ENCODE data around the gene UBE2I. TPM values are rescaled to one million over a fixed set of nuclear protein-coding genes. Genes with fewer than 3 reads are reported as not detected.
"Not testable (repeated sequence)": the region's sequence is repeated elsewhere in the genome, so short reads cannot be mapped to it uniquely, and the experiment has no call there.

The UBE2I gene
- total RNA-seq, 4 donors from 2014 or later: 54.1 to 119 (median 107) TPM

DNA sequence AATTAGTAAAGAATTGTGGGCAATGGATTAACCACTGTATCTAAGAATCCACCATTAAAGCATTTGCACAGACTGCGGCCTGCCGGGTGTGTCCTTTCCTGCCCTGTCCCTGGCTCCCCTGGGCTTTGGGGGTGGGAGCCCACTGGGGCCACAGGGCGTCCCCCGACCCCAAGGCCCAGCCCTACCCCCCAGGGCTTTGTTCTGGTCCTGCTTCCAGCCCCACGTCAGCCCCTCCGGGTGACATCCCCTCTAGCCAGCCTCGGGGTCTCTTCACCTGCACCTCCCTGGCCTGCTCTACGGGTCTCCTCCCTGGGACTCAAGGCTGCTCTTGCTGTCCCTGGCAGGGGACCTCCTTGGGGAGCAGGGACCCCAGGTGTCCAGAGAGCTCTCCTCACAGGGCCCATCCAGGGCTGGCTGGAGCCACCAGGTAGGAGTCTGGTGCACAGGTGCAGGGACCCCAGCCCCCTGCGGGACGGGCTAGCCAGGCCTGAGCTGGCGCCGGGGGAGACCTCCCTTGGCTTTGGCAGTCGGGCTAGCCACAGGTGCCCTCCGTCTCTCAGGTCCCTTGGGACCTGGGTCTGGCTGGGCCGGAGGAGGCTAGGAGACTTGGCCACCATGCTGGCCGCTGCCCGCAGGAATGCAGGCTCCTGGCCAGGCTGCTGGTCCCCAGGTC is 17.6 kb downstream of the UBE2I start:
- Histone ChIP-seq H3K27me3 (no peaks in the 10 kb centered on the region), H3K4me3 (no peak overlapping the region), H3K36me3 (peaks cover 0 to 31% (median 0%) of the 10 kb centered on the region in 3 donors), H3K27ac (peak overlapping the region in 3 of 4 donors; percentile 16 to 71 (median 32)), H3K9me3 (peaks cover 0 to 6% (median 0%) of the 10 kb centered on the region in 4 donors), H3K4me1 (peaks cover 0 to 12% (median 9%) of the 10 kb centered on the region in 4 donors)
- no peak for DNase-seq
- TF ChIP-seq, protein P1, sequence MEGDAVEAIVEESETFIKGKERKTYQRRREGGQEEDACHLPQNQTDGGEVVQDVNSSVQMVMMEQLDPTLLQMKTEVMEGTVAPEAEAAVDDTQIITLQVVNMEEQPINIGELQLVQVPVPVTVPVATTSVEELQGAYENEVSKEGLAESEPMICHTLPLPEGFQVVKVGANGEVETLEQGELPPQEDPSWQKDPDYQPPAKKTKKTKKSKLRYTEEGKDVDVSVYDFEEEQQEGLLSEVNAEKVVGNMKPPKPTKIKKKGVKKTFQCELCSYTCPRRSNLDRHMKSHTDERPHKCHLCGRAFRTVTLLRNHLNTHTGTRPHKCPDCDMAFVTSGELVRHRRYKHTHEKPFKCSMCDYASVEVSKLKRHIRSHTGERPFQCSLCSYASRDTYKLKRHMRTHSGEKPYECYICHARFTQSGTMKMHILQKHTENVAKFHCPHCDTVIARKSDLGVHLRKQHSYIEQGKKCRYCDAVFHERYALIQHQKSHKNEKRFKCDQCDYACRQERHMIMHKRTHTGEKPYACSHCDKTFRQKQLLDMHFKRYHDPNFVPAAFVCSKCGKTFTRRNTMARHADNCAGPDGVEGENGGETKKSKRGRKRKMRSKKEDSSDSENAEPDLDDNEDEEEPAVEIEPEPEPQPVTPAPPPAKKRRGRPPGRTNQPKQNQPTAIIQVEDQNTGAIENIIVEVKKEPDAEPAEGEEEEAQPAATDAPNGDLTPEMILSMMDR (IDR thresholded peaks at IDR 0.05): no peak
- no peak for TF ChIP-seq POLR2A (IDR thresholded peaks at IDR 0.05)

DNA sequence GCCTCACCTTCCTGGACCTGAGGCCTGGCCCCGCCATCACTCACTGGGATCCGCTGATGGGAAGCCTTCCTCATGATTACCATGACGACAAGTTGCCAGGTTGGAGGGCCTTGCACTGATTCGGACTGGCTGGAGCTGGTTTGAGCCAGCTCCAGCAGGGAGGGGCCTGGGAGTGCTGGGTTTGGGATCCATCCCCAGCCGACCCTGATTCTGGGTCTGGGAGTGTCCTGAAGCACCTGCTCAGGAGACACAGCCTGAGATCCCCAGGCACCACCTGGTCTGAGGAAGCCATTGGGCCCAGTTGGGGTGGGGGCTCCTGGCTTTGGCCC is 18.1 kb downstream of the UBE2I start:
- DNase-seq: no peak
- TF ChIP-seq, protein P1 (IDR thresholded peaks at IDR 0.05): no peak
- TF ChIP-seq POLR2A (IDR thresholded peaks at IDR 0.05): no peak
- Histone ChIP-seq H3K4me1 (peaks cover 0 to 17% (median 13%) of the 10 kb centered on the region in 4 donors), H3K27me3 (no peaks in the 10 kb centered on the region), H3K36me3 (peaks cover 0 to 31% (median 0%) of the 10 kb centered on the region in 3 donors), H3K4me3 (no peak overlapping the region), H3K9me3 (peaks cover 0 to 6% (median 0%) of the 10 kb centered on the region in 4 donors), H3K27ac (peak overlapping the region in 1 of 4 donors; percentile 71)

DNA sequence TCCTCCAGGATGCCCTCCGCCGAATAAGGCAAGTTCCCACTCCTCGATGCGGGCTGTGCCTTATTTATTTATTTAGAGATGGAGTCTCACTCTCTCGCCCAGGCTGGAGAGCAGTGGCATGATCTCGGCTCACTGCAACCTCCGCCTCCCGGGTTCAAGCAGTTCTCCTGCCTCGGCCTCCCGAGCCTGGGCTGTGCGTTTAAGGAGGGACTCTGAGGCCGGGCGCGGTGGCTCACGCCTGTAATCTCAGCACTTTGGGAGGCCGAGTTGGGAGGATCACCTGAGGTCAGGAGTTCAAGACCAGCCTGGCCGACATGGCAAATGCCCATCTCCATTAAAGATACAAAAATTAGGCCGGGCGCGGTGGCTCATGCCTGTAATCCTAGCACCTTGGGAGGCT is 18.7 kb downstream of the UBE2I start:
- Histone ChIP-seq H3K27ac (peak overlapping the region in 1 of 4 donors; percentile 71), H3K36me3 (peaks cover 0 to 29% (median 0%) of the 10 kb centered on the region in 3 donors), H3K4me1 (peaks cover 0 to 23% (median 19%) of the 10 kb centered on the region in 4 donors)
- H3K9me3 ChIP-seq, H3K27me3 ChIP-seq, H3K4me3 ChIP-seq, DNase-seq: not testable (repeated sequence)

DNA sequence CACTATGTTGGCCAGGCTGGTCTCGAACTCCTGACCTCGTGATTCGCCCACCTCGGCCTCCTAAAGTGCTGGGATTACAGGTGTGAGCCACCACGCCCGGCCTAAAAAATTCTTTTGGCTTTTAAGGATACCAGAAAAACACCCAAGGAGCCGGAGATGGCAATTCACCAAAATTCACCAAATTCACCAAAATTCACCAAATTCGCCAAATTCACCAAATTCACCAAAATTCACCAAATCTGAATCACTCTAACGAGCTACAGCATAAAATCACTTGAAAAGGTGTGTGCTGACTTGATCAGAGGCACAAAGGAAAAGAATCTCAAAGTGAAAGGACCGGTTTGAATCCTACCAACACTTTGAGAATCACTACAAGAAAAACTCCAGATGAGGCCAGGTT is 19.5 kb downstream of the UBE2I start:
- not testable (repeated sequence) for H3K4me3 ChIP-seq
- H3K27me3 ChIP-seq: peaks cover 0 to 13% of the 10 kb centered on the region in 2 donors

DNA sequence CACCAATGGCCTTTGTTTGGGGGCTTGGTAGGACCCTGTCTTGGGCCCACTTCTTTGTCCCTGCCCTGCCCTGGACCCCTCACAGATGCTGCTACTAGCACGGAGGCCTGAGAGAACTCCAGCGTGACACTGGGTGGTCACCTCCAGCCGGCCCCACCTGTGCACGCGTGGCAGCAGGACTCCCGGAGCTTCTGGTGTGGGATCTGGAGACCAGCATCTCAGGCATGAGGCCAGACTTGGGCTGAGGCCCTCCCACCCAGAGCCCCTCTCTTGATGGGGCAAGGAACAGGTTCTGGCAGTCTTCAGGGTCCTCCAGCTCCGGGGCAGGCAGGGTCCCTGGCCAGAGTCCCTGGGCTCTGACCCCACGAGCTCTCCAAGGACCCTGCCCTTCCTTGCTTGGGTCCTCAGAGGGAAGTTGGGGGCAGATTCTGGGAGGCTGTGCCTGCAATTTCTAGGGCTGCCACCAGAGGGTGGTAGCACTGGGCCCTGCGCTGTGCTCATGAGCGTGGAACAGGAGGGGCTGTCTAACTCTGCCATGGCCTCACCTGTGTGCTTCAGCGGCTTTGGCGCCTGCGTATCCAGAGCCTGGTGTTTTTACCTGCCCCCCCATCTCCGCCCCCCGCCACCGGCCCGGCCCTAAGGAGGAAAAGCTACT is 21.0 kb downstream of the UBE2I start:
- DNase-seq: no peak
- H3K9me3 ChIP-seq: peaks cover 0 to 6% (median 0%) of the 10 kb centered on the region in 4 donors
- H3K36me3 ChIP-seq: peaks cover 0 to 7% (median 0%) of the 10 kb centered on the region in 3 donors
- H3K4me1 ChIP-seq: peaks cover 0 to 44% (median 27%) of the 10 kb centered on the region in 4 donors
- peaks cover 0 to 21% of the 10 kb centered on the region in 2 donors for H3K27me3 ChIP-seq
- peak overlapping the region in 2 of 4 donors; percentile 63 to 80 for H3K27ac ChIP-seq
- TF ChIP-seq POLR2A (IDR thresholded peaks at IDR 0.05): no peak
- TF ChIP-seq, protein P1 (IDR thresholded peaks at IDR 0.05): peak in 5 of 6 experiments; percentile 35 to 55 (median 42)
- no peak overlapping the region for H3K4me3 ChIP-seq

More for the DNA sequence above, 19.5 kb downstream of the UBE2I start:
- H3K9me3 ChIP-seq, H3K27ac ChIP-seq, DNase-seq: not testable (repeated sequence)
- H3K36me3 ChIP-seq: peaks cover 0 to 21% (median 0%) of the 10 kb centered on the region in 3 donors
- peaks cover 0 to 31% (median 23%) of the 10 kb centered on the region in 4 donors for H3K4me1 ChIP-seq

DNA sequence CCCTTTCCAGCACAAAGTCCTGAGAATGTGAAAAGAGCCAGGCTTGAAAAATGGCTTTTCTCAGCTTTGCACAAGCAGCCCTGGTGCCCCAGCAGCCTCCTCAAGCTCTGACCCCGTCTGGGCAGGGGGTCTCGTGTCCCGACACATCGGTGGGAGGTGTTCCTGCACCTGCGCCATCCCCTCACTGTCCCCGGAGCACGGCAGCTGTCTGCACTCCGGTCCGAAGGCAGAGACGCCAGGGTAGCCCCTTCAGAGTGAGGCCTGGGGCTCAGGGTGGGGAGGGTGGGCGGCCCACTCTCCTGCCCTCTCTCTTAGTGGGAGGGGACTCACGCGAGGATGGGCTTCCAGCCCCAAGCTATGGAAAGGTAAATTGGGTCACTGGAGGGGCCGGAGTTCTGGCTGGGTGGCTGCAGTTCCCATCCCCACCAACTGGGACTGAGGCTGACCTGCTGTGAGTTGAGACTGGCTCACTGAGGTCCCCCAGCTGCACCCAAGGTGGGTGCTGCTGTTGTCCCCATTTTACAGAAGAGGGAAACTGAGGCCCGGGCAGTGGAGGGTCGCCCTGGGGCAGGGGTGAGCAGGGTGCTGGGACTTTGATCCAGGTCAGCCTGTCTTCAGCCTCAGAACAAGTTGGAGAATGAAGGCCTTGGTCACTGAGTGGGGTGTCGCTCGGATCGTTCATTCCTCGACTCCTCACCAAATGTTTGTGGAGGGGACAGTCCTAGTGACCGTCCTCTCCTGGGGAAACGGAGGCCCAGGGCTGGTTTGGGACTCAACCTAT is 21.7 kb downstream of the UBE2I start:
- H3K36me3 ChIP-seq: no peaks in the 10 kb centered on the region
- H3K9me3 ChIP-seq: peaks cover 0 to 6% (median 0%) of the 10 kb centered on the region in 4 donors
- H3K27ac ChIP-seq: peak overlapping the region; percentile 63 to 86 (median 76)
- peak overlapping the region; percentile 44 to 65 (median 58) for H3K4me3 ChIP-seq
- TF ChIP-seq, protein P1 (IDR thresholded peaks at IDR 0.05): peak in 1 of 6 experiments; percentile 8
- no peak for TF ChIP-seq POLR2A (IDR thresholded peaks at IDR 0.05)
- H3K4me1 ChIP-seq: peaks cover 0 to 50% (median 30%) of the 10 kb centered on the region in 4 donors
- DNase-seq: no peak
- peaks cover 0 to 21% of the 10 kb centered on the region in 2 donors for H3K27me3 ChIP-seq

Data from Peyer's patch (tissue), 4 donors.